Measurements from ENCODE around the gene EPHB1. TPM values are rescaled to one million over a fixed set of nuclear protein-coding genes. Genes with fewer than 3 reads are reported as not detected.

The EPHB1 gene
- total RNA-seq, 1 donor from 2014 or later, result 1.8 TPM

DNA sequence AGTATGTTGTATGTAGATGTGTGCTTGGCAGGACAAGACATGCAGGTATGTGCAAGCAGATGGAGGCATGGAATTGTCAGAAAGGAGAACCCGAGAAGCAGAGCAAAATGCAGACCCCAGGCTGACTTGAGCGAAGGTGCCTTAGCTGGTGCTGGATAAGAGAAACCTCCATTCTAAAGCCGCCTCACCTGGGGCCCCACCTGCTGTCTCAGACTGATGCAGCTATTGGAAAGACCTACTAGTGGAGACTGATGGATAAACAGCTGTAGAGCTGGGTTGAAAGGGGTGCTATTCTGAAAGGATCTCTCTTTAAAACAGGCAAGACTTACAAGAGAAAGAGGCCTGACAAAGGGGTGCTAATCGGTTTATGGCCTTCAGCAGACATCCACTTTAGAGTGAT is 86.2 kb downstream of the EPHB1 start:
- no peak for DNase-seq (ENCODE audit: low spot score, unreplicated experiment)
- Mint-ChIP-seq H3K4me1 (ENCODE audit: low read depth) (peaks cover 4% of the 10 kb centered on the region), H3K27ac (no peak overlapping the region), H3K27me3 (peaks cover 4% of the 10 kb centered on the region), H3K9me3 (ENCODE audit: low read depth) (no peaks in the 10 kb centered on the region), H3K4me3 (ENCODE audit: low read depth) (no peak overlapping the region), H3K36me3 (ENCODE audit: insufficient read depth) (no peaks in the 10 kb centered on the region)
- TF ChIP-seq, protein P1, sequence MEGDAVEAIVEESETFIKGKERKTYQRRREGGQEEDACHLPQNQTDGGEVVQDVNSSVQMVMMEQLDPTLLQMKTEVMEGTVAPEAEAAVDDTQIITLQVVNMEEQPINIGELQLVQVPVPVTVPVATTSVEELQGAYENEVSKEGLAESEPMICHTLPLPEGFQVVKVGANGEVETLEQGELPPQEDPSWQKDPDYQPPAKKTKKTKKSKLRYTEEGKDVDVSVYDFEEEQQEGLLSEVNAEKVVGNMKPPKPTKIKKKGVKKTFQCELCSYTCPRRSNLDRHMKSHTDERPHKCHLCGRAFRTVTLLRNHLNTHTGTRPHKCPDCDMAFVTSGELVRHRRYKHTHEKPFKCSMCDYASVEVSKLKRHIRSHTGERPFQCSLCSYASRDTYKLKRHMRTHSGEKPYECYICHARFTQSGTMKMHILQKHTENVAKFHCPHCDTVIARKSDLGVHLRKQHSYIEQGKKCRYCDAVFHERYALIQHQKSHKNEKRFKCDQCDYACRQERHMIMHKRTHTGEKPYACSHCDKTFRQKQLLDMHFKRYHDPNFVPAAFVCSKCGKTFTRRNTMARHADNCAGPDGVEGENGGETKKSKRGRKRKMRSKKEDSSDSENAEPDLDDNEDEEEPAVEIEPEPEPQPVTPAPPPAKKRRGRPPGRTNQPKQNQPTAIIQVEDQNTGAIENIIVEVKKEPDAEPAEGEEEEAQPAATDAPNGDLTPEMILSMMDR (IDR thresholded peaks at IDR 0.05; ENCODE audit: unreplicated experiment), result no peak

DNA sequence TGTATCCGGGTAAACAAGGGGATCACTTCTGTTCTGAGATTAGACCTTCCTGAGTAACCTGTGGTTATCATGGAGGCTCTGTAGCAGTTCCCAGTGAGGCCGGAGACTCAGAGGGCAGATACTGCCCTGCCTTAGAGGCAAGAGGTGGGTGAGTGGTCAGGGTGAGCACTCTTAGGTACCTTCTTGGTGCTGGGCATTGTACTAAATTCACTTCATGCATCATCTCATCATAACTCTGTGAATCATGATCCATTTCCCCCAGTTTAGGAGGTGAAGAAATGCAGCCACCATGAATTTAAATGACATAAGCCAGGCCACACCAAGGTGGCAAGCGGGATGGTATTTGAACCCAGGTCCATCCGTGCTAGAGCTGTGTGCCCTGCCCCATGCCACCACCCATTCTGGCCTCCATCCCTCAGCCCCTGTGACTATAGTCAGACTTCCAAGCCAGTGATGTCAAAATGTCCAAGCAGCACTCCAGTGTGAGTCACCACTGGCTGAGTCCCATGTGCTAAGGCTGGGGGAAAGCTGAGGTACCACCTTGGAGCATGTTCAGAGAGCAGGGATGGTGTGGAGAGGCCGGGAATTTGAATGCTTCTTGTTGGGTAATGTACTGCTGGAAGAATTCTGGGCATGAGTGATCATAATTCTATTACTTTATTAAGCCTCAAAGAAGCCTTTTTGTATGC is 88.8 kb downstream of the EPHB1 start:
- Mint-ChIP-seq H3K27me3 (peaks cover 6% of the 10 kb centered on the region), H3K4me3 (ENCODE audit: low read depth) (no peak overlapping the region), H3K27ac (no peak overlapping the region), H3K36me3 (ENCODE audit: insufficient read depth) (no peaks in the 10 kb centered on the region), H3K9me3 (ENCODE audit: low read depth) (no peaks in the 10 kb centered on the region), H3K4me1 (ENCODE audit: low read depth) (peaks cover 4% of the 10 kb centered on the region)
- TF ChIP-seq, protein P1 (IDR thresholded peaks at IDR 0.05; ENCODE audit: unreplicated experiment), result no peak
- DNase-seq (ENCODE audit: low spot score, unreplicated experiment), result no peak

DNA sequence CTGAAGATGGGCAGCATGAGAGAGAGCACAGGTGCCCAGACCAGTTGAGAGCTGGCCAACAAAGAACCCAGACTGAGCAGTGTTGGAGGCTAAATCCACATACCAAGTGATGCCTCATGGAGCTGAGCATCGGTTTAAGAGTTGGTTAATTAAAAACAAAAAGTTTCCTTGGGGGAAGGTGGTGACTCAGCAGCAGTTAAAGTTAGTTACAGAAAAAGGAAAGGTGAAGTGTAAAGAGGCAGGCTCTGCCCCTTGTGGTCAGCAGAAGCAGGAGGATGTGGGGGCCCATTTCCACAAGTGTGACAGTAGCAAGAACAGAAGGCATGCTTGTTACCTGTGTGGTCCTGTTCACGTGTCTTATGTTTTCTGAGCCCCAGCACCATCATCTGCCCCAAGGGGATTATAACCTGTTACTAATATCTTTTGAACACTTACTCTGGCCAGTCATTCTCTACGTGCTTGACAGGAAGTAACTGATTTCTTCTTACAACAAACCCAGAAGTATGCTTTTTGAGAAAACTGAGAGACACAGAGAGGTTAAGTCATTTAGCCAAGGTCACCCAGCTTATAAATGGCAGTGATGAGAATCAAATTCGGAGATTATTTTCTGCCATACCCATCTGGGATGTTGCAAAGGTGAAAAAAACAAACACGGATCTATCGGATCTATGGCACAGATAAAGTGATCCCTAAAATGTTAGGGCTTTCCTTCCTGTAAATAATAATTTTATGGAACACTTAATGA is 91.0 kb downstream of the EPHB1 start:
- no peaks in the 10 kb centered on the region for H3K9me3 Mint-ChIP-seq (ENCODE audit: low read depth)
- no peaks in the 10 kb centered on the region for H3K36me3 Mint-ChIP-seq (ENCODE audit: insufficient read depth)
- no peak overlapping the region for H3K27ac Mint-ChIP-seq
- no peak for DNase-seq (ENCODE audit: low spot score, unreplicated experiment)
- no peaks in the 10 kb centered on the region for H3K4me1 Mint-ChIP-seq (ENCODE audit: low read depth)
- TF ChIP-seq, protein P1 (IDR thresholded peaks at IDR 0.05; ENCODE audit: unreplicated experiment), result peak; percentile 39
- H3K4me3 Mint-ChIP-seq (ENCODE audit: low read depth), result no peak overlapping the region
- peaks cover 6% of the 10 kb centered on the region for H3K27me3 Mint-ChIP-seq

DNA sequence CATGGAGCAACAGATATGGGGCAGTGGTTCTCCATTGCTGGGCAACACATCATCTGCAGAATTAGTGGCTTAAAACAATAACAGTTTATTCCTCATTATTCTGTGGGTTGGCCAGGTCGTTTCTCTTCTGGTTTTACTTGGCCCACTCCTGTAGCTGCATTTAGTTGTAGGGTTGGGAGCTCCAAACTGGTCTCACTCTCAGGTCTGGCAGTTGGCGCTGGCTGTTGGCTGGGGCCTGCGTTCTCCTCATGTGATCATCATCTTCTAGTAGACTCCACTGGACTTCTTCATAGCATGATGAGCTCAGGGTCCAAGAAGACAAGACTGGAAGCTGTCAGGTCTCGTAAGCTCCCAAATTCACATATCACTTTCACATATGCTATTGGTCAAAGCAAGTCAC is 91.9 kb downstream of the EPHB1 start:
- H3K27me3 Mint-ChIP-seq, result peaks cover 6% of the 10 kb centered on the region
- H3K9me3 Mint-ChIP-seq (ENCODE audit: low read depth), result no peaks in the 10 kb centered on the region
- H3K36me3 Mint-ChIP-seq (ENCODE audit: insufficient read depth), result no peaks in the 10 kb centered on the region
- TF ChIP-seq, protein P1 (IDR thresholded peaks at IDR 0.05; ENCODE audit: unreplicated experiment), result no peak
- DNase-seq (ENCODE audit: low spot score, unreplicated experiment), result no peak
- H3K4me3 Mint-ChIP-seq (ENCODE audit: low read depth), result no peak overlapping the region
- no peak overlapping the region for H3K27ac Mint-ChIP-seq
- H3K4me1 Mint-ChIP-seq (ENCODE audit: low read depth), result no peaks in the 10 kb centered on the region

DNA sequence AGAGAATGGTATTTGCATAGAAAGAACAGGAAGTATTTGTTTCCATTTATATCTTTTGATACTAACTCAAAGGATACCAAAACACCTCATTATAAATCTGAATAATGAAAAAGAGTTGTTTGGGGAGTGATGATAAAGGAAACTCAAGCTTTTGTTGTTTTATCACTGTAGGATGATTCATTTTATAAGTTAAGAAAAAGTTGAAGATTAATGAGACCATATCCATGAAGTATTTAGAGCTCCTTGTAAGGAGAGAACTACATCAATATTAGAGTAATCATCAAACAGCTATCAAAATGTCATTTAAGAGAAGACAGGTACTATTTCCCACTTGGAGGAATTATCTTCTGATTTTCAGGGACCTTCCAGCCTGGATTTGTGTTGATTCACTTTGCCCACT is 92.5 kb downstream of the EPHB1 start:
- H3K36me3 Mint-ChIP-seq (ENCODE audit: insufficient read depth), result no peaks in the 10 kb centered on the region
- peaks cover 6% of the 10 kb centered on the region for H3K27me3 Mint-ChIP-seq
- H3K9me3 Mint-ChIP-seq (ENCODE audit: low read depth), result no peaks in the 10 kb centered on the region
- TF ChIP-seq, protein P1 (IDR thresholded peaks at IDR 0.05; ENCODE audit: unreplicated experiment), result no peak
- DNase-seq (ENCODE audit: low spot score, unreplicated experiment), result no peak
- peaks cover 3% of the 10 kb centered on the region for H3K4me1 Mint-ChIP-seq (ENCODE audit: low read depth)
- no peak overlapping the region for H3K27ac Mint-ChIP-seq
- no peak overlapping the region for H3K4me3 Mint-ChIP-seq (ENCODE audit: low read depth)
